Endothelial cell of umbilical vein (primary cell): ENCODE results near the gene TCIRG1. TPM values are rescaled to one million over a fixed set of nuclear protein-coding genes. Genes with fewer than 3 reads are reported as not detected.

Experiments
- BruUV-seq: library from RNA; stranded (reverse); fragments of 400-500 nt; replicated peaks from 2 replicates; lab custom pipeline; 2021; lab: Mats Ljungman, UMichigan
- CTCF ChIA-PET: fragments of 300-600, 350-600 bp; sonication (Branson Sonifier 250); formaldehyde crosslinking; loops from one replicate; lab custom pipeline; 2021; ENCODE audit warnings: antibody characterized with exemption, inconsistent platforms; lab: Charles Lee
- POLR2A ChIA-PET: fragments of 300-600, 350-600 bp; sonication (Branson Sonifier 250); formaldehyde crosslinking; loops from one replicate; lab custom pipeline; 2021; ENCODE audit warnings: antibody characterized with exemption, inconsistent platforms; lab: Charles Lee
- DNase-seq: peaks from one replicate; pipeline ENCODE4 v3.0.0-alpha.2; 2011; ENCODE audit warnings: low read depth, low spot score
- FAIRE-seq: peaks from 2 replicates; lab custom pipeline; 2011; peaks lifted over from hg19 to GRCh38; lab: Jason Lieb, UNC
- H2AFZ ChIP-seq: 2 replicates; pipeline ENCODE4 v1.6.0; 2012; ENCODE audit warnings: low read depth, low read length, control low read depth, inconsistent platforms
- H3K27ac ChIP-seq: 2 replicates; pipeline ENCODE4 v1.5.1; 2011; ENCODE audit warnings: low read depth, mild to moderate bottlenecking, control low read depth, low read length, moderate library complexity; ENCODE audit not compliant: insufficient read depth
- H3K27me3 ChIP-seq, 2 experiments: 2 replicates each; pipeline versions ENCODE4 v1.6.0 to v1.6.1; 2011; ENCODE audit warnings: low read length in 2 of 2, mixed read lengths in 1 of 2; ENCODE audit not compliant: control insufficient read depth in 2 of 2, insufficient read depth in 2 of 2
- H3K36me3 ChIP-seq, 2 experiments: 2 replicates in 1 of 2; 3 replicates in 1 of 2; pipeline ENCODE4 v1.5.1; 2011; ENCODE audit warnings: low read length in 2 of 2, mild to moderate bottlenecking in 1 of 2, moderate library complexity in 1 of 2; ENCODE audit not compliant: control insufficient read depth in 2 of 2, insufficient read depth in 2 of 2; ENCODE audit errors: extremely low read depth in 1 of 2
- H3K4me1 ChIP-seq: 3 replicates; pipeline ENCODE4 v1.5.1; 2011; ENCODE audit warnings: mild to moderate bottlenecking, low read length; ENCODE audit not compliant: control insufficient read depth, insufficient read depth; ENCODE audit errors: extremely low read depth
- H3K4me2 ChIP-seq: 2 replicates; pipeline ENCODE4 v1.6.1; 2011; ENCODE audit warnings: low read length, control low read depth, mixed read lengths; ENCODE audit not compliant: insufficient read depth
- H3K4me3 ChIP-seq, 3 experiments: fragments of 200-600 bp in 1 of 3; sonication (generic), shearing (Covaris generic) in 1 of 3; replicated peaks in 1 of 3; 2 replicates each; pipeline ENCODE4 v1.5.1; 2011 to 2016; ENCODE audit warnings: control low read depth in 3 of 3, low read length in 3 of 3, mild to moderate bottlenecking in 2 of 3, inconsistent platforms in 1 of 3, low read depth in 1 of 3, moderate library complexity in 1 of 3; ENCODE audit not compliant: insufficient read depth in 1 of 3
- H3K79me2 ChIP-seq: 2 replicates; pipeline ENCODE4 v1.6.0; 2012; ENCODE audit warnings: low read length, inconsistent platforms; ENCODE audit not compliant: control insufficient read depth, insufficient read depth
- H3K9ac ChIP-seq: replicated peaks from 2 replicates; pipeline ENCODE3; 2011; ENCODE audit warnings: low read length, control low read depth; ENCODE audit not compliant: insufficient read depth; ENCODE audit errors: extremely low read depth
- H3K9me1 ChIP-seq: replicated peaks from 3 replicates; pipeline ENCODE4 v1.6.0; 2011; ENCODE audit warnings: mild to moderate bottlenecking, low read length; ENCODE audit not compliant: control insufficient read depth, insufficient read depth; ENCODE audit errors: extremely low read depth
- H3K9me3 ChIP-seq: replicated peaks from 2 replicates; pipeline ENCODE4 v1.5.1; 2012; ENCODE audit warnings: low read length, inconsistent platforms; ENCODE audit not compliant: control insufficient read depth, insufficient read depth
- H4K20me1 ChIP-seq: replicated peaks from 2 replicates; pipeline ENCODE3; 2011; ENCODE audit warnings: mild to moderate bottlenecking, low read length; ENCODE audit not compliant: control insufficient read depth, insufficient read depth; ENCODE audit errors: extremely low read depth
- CTCF ChIP-seq, 2 donors: IDR thresholded peaks; 1 replicate in 1 of 2; 2 replicates in 1 of 2; pipeline ENCODE4 v1.5.1; 2011; ENCODE audit warnings: low read length in 2 of 2, mild to moderate bottlenecking in 2 of 2, moderate library complexity in 2 of 2, control low read depth in 1 of 2, inconsistent platforms in 1 of 2, low read depth in 1 of 2; ENCODE audit not compliant: insufficient read depth in 1 of 2; ENCODE audit errors: extremely low read depth in 1 of 2
- EZH2 ChIP-seq: IDR thresholded peaks from 2 replicates; pipeline ENCODE4 v1.6.1; 2012; ENCODE audit warnings: borderline replicate concordance, low read depth, mild to moderate bottlenecking, moderate library complexity, low read length, inconsistent platforms; ENCODE audit not compliant: severe bottlenecking
- FOS ChIP-seq: IDR thresholded peaks from 2 replicates; pipeline ENCODE4 v1.6.1; 2011; ENCODE audit warnings: mild to moderate bottlenecking, low read length, moderate library complexity, borderline replicate concordance; ENCODE audit not compliant: insufficient read depth
- GATA2 ChIP-seq: IDR thresholded peaks from 2 replicates; pipeline ENCODE4 v1.7.0; 2011; ENCODE audit warnings: low read depth, mild to moderate bottlenecking, moderate library complexity, mixed read lengths, low read length; ENCODE audit not compliant: insufficient read length, insufficient read depth
- JUN ChIP-seq: IDR thresholded peaks from 2 replicates; pipeline ENCODE4 v1.6.1; 2011; ENCODE audit warnings: borderline replicate concordance, low read depth; ENCODE audit not compliant: insufficient read length, insufficient read depth
- MYC ChIP-seq: IDR thresholded peaks from one replicate; pipeline ENCODE4 v1.6.1; 2011; ENCODE audit warnings: mild to moderate bottlenecking, low read depth, low read length
- POLR2A ChIP-seq: IDR thresholded peaks from 2 replicates; pipeline ENCODE4 v1.6.1; 2012; ENCODE audit warnings: low read depth, mild to moderate bottlenecking, control low read depth, low read length
- POLR2AphosphoS5 ChIP-seq: IDR thresholded peaks from 2 replicates; pipeline ENCODE4 v1.6.1; 2012; ENCODE audit warnings: low read depth, mild to moderate bottlenecking, control low read depth, low read length, moderate library complexity; ENCODE audit not compliant: insufficient read depth
- dilution Hi-C: fragments of 300-500 bp; cut with MboI; formaldehyde crosslinking; loops from one replicate; pipeline ENCODE4 v1.15.0; 2019; ENCODE audit warnings: low sequenced_read_pairs; ENCODE audit not compliant: extremely low pct_ligation_motif_present
- intact Hi-C: fragments of 100-400 bp; cut with micrococcal nuclease; formaldehyde crosslinking; loops from one replicate; pipeline ENCODE4 v1.10.0; 2022
- polyA plus RNA-seq, 4 experiments: library from polyadenylated mRNA; depleted of rRNA in 3 of 4; stranded (reverse) in 3 of 4; unstranded in 1 of 4; fragments of >200 nt; gene quantifications; 2 replicates each; pipeline versions ENCODE4 v1.2.1 to v1.2.3, GENCODE V29; 2011 to 2012; ENCODE audit warnings: missing spikeins in 1 of 4
- total RNA-seq: library from RNA; stranded (reverse); gene quantifications from 2 replicates; pipeline ENCODE4 v1.2.3, GENCODE V29; 2021
- TF ChIP-seq, protein P1 (sequence below): IDR thresholded peaks from 2 replicates; pipeline ENCODE4 v1.6.1; 2011; ENCODE audit not compliant: insufficient read depth, insufficient read length

Gene TCIRG1
- total and polyA plus RNA-seq, 2 donors (not counting 3 experiments of a cell fraction or from before 2014, with no cell fraction given) = 134 to 183 TPM

- H3K4me3 ChIP-seq = no peak overlapping the region
- POLR2A ChIA-PET = no interaction called here
- no peaks in the 10 kb centered on the region for H3K27me3 ChIP-seq
- H3K36me3 ChIP-seq = peaks cover 0 to 11% of the 10 kb centered on the region in 2 experiments
- no peaks in the 10 kb centered on the region for H3K9me3 ChIP-seq
- no peak overlapping the region for H3K27ac ChIP-seq
- intact Hi-C loops (no loop called here), dilution Hi-C loops (no loop called here)
- H3K79me2 ChIP-seq = peaks cover 18% of the 10 kb centered on the region
- no peak overlapping the region for H3K4me2 ChIP-seq
- DNase-seq (no peak), FAIRE-seq (no peak)
- H2AFZ ChIP-seq = no peak overlapping the region
- no peaks in the 10 kb centered on the region for H4K20me1 ChIP-seq
- H3K9ac ChIP-seq = no peak overlapping the region
- BruUV-seq = no TSS peak
- CTCF ChIA-PET = no interaction called here
- no peaks in the 10 kb centered on the region for H3K9me1 ChIP-seq
- peaks cover 11% of the 10 kb centered on the region for H3K4me1 ChIP-seq
- TF ChIP-seq CTCF (IDR thresholded peaks at IDR 0.05; ENCODE audit: extremely low read depth in 1 of 2, insufficient read depth in 1 of 2, low read depth in 1 of 2, low read length in 2 of 2) (no peak), FOS (no peak), GATA2 (no peak), POLR2A (no peak), POLR2AphosphoS5 (no peak), MYC (no peak), EZH2 (no peak), JUN (no peak)
- TF ChIP-seq, protein P1, sequence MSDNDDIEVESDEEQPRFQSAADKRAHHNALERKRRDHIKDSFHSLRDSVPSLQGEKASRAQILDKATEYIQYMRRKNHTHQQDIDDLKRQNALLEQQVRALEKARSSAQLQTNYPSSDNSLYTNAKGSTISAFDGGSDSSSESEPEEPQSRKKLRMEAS = no peak
Observed at GRCh38 chr11:68028802-68029545, 9.9 kb upstream of the TCIRG1 start.
